Raji (cell line): Measurements from ENCODE around the gene OR1E2.

Source experiments
- POLR2A ChIP-seq: IDR thresholded peaks from 2 replicates; pipeline ENCODE4 v1.6.1; 2011; ENCODE audit warnings: low read depth, low read length, control low read depth; ENCODE audit not compliant: insufficient read depth

Gene OR1E2, protein sequence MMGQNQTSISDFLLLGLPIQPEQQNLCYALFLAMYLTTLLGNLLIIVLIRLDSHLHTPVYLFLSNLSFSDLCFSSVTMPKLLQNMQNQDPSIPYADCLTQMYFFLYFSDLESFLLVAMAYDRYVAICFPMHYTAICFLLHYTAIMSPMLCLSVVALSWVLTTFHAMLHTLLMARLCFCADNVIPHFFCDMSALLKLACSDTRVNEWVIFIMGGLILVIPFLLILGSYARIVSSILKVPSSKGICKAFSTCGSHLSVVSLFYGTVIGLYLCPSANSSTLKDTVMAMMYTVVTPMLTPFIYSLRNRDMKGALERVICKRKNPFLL

DNA sequence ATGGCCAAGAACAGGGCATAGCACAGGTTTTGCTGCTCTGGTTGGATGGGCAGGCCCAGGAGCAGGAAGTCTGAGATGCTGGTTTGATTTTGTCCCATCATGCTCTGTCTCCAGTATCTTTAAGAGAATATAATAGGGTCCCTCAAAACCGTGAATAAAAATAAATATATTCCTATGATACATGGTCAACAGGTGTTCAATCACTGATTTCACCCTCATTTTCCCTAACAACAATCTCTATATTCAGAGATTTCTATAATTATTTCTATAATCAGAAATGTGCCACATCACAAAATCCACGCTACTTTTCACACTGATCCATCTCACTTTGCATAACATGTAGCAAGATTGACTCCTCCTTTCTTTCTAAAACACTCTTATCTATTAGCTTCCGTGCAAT lies at the start of gene OR1E2:
TSS of gene OR1E2 (minus strand) at position 101 of the 400 bp plus-strand sequence. CDS start at position 101, 0 bp downstream.
- no peak for TF ChIP-seq POLR2A

DNA sequence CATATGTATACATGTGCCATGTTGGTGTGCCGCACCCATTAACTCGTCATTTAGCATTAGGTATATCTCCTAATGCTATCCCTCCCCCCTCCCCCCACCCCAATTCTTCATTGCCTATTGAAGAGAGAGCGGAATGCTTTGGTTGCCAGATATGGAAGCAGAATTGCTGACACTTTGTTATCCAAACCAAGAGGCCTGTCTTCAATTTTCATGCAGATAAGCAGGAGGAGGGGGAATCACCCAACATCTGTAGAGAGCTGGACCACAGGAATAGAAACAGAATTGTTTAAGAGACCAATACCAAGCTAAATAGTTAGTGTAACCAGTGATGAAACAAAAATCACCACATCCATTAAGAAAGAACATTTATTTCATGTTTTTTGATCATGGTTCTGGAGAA lies 49.2 kb upstream of the OR1E2 start:
- TF ChIP-seq POLR2A, result no peak

DNA sequence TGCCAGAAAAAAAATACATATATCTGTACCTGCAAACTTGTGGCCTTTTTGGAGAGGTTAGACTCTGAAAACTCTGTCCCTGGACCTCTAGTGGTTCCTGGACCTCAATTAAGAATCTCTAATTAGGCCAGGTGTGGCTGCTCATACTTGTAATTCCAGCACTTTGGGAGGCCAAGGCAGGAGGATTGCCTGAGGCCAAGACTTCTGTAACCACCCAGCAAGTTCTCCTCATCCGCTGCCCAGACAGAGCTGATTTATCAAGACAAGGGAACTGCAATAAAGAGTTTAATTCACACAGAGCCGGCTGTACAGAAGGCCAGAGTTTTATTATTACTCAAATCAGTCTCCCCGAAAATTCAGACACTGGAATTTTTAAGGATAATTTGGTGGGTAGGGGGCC lies 46.3 kb upstream of the OR1E2 start:
- TF ChIP-seq POLR2A, result no peak

DNA sequence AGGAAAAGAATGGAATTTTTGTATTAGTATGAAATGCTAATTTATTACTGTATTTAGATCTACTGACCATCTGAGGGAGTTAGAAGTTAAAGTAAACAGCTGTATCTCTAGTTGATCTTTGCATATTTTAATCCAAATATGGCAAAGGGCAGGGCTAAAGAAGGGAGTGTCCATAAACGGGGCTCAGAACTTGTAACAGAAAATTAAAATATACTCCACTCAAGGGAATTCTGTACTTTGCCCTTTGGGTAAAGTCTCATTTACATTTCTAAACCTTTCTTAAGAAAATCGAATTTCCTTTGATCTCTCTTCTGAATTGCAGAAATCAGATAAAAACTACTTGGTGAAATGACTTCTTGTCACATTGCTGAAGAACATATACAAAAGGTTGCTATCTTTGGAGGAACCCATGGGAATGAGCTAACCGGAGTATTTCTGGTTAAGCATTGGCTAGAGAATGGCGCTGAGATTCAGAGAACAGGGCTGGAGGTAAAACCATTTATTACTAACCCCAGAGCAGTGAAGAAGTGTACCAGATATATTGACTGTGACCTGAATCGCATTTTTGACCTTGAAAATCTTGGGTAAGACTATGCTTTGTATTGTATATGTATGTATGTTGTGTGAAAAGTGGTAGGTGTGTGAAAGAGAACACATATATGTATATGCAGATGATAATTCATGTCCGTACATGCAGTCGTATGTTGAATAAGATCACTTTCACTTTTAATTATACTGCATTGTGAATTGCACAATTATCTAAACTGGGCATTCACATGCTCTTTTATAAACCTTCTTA lies 42.4 kb upstream of the OR1E2 start, which contains the start of gene ASPA:
TSS of gene ASPA (plus strand) at position 186 of the 799 bp plus-strand sequence. CDS start at position 349, 163 bp downstream.
- TF ChIP-seq POLR2A, result no peak

DNA sequence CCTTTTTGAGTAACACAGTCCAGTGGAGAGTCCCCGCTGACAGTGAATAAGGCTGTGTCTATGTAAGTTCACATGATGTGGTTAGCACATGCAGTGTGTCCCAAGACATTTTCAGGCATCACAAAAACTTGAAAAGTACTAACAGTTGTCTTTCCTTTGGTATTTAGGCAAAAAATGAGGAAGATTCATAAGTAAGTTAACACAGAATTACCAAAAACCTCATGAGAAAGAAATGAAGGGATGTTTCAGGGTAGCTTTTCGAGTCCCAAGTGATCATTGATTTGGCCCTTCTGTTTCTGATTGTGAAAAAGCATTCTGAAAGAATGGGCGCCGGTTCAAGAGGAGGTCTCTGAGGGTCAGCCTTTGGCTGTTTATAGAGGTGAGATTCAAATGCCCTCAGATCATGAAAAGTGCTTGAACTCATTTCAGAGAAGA lies 41.6 kb upstream of the OR1E2 start:
- TF ChIP-seq POLR2A, result no peak

DNA sequence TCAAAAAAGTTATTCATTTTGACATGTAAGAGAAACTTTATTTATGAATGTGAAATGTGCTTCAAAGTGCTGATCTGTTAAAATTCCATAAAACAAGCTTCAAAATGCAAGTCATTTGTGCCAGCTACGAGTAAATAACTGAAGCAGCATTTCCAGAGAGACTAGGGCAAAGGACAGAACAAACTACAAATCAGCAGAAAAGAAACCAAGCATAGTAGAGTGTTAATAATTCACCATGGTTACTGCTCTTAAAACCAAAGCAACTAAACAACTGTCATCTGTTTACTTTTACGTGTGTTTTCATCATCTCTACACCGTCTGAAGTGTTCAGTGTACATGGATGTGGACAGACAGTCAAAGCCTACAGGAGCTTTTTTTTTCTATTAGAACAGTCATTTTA lies 40.6 kb upstream of the OR1E2 start:
- TF ChIP-seq POLR2A, result no peak

DNA sequence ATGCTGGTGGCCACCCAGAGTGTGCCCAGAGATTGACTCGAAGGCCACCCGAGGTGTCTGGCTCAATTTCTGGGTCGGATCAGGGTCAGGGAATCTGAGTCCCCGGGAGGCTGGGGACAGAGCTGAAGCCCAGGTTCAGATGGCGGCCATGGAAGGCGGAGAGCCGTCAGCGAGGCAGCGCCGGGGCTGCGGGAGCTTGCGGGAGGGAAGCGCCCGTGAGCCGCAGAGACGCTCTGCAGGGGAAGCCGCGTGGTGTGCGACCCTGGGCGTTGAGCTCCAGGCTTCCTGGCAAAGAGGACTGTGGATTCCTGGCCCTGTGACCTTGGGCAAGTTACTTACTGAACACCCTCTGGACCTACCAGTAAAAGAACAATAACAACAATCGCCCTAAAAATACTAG lies 38.5 kb upstream of the OR1E2 start:
- TF ChIP-seq POLR2A, result no peak

DNA sequence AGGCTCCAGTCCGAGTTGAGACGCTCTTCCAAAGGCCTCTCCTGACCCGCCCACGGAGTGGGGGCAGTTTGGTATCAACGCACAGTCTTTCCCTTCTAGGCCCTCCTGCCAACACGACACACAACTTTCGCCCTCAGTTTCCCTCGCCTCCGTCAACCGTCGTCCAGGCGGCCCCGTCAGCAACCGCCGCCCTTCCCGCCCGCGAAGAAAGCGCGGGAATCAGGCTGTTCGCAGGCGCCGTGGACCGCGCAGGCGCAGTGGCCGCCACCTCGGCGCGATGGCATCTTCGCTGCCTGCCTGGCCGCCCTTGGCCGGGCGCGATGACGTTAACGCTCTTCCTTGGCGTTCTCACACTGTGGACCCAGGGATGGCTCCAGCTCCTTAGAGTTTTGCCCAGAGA lies 38.0 kb upstream of the OR1E2 start, which contains the start of gene SPATA22:
TSS of gene SPATA22 (minus strand) at position 221 of the 400 bp plus-strand sequence. CDS start 2,494 bp downstream, outside the sequence.
- no peak for TF ChIP-seq POLR2A

DNA sequence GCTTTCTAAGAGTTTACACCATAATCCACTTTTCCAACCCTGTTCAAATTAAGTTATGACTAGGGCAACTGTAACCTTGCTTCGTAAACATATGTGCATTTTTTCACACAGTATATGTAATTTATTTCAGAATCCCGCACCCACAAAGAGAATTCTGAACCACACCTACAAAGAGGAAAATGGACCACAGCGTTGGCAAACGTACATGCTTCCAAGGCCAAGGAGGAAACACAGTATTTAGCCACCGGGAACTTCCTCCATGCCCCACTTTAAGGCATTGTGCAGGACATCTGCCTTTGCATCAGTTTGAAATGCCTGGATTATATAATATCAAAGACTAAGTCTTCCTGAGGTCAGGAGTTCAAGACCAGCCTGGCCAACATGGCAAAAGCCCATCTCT lies 35.9 kb upstream of the OR1E2 start:
- no peak for TF ChIP-seq POLR2A

DNA sequence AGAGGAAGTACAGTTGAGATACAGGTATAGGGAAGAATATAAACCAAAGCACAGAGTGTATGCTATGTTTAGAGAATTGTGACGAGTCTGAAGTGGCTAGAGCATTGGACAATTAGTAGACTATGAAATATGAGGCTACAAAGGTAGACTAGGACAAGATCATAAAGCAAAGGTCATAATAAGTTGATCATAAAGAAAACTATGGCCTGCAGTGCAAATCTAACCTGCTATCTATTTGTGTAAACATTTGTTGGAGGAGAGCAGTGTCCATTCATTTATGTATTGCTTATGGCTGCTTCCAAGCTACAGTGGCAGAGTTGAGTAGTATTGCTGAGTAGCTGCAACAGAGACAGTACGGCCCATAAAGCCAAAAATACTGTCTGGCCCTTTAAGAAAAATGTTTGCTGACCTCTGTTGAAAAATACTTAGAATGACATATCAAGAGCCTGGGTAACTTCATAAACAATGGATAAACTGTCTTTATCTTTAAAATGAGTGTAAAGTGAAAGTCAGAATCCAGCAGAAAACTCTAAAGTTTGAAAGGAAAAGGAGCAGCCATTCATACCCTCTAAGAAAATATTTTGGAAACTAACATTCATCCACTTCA lies 14.5 kb upstream of the OR1E2 start:
- no peak for TF ChIP-seq POLR2A

DNA sequence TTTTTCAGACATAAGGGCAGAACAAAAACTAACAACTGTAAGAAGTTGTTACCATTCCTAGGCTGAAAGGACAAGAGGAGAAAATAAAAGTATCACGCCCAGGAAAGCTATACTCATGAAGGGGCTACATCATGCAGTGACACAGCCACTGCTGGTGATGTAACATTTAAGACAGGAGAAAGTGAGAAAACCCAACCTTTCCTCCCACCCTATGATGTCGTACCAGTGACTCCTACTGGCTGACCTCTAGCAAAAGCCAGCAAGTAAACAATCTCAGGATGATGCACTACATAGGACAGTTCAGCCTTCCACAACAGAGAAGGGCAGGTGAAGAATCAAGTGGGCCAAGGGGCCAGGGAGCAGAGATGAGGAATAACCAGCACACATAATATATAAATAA lies 14.0 kb upstream of the OR1E2 start:
- no peak for TF ChIP-seq POLR2A

DNA sequence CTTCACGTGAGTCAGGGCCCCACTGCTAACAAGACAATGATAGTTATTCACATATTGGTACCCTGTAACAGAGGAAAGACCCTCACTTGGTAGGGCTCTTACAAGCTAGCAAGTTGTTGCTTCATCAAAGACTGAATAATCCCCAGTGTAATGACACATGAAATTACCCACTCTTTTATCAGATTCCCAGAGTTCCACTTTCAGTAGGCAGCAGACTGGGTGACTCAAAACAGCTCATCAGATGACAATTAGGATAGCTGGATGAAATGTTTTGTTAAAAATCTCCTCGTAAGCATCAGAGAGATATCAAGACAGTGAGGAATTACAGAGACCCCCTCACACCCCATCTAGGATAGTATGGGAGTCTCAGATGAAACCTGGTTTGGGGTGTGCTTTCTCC lies 6.8 kb upstream of the OR1E2 start:
- no peak for TF ChIP-seq POLR2A

DNA sequence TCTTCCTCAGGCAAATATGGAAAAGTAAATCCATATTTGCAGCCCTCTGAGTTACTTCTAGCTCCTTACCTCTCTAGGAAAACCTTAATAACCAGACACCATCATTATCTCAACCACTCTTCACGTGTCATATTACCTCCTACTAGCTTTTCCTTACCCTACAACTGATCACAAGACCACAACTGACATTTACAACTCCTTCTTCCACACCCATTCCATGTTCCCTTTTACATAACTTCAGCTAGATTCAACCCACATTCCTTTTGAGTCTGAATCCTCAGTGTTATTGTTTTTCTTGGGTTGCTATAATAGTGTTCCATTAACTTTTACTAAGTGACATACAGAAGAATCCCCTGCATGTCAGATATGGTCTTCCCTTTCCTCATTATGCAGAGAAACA lies 4.7 kb upstream of the OR1E2 start:
- no peak for TF ChIP-seq POLR2A

DNA sequence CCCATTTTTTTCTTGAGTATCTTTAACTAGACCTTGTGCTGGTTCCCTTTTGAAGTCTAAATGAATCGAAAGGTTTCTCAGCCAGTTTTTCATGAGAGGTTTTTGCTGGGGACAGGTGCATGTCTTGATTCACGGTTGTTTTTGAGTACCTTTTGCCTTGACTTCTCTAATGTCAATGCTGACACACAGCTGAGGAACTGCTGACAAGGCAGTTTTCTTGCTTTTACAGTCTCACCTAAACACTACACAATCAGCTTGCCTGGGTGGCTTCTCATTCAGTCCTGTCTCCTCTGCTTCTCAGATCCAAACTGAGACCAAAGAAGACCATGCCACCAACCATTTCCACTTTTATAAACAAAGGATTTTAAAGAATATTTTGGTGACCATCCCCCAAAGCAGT lies 15.4 kb downstream of the OR1E2 start:
- TF ChIP-seq POLR2A, result no peak

DNA sequence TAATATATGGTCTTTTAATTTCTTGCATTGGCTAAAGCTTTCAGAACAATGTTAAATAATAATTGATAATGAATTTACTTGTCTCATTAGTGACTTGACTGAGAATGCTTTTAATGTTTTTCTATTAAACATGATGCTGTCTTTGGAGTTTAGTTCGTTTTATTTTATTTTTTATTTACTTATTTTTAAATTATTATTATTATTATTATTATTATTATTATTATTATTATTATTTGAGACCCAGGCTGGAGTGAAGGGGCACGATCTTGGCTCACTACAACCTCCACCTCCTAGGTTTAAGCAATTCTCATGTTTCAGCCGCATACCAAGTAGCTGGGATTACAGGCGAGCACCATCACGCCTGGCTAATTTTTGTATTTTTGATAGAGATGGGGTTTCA lies 18.0 kb downstream of the OR1E2 start:
- TF ChIP-seq POLR2A, result no peak

DNA sequence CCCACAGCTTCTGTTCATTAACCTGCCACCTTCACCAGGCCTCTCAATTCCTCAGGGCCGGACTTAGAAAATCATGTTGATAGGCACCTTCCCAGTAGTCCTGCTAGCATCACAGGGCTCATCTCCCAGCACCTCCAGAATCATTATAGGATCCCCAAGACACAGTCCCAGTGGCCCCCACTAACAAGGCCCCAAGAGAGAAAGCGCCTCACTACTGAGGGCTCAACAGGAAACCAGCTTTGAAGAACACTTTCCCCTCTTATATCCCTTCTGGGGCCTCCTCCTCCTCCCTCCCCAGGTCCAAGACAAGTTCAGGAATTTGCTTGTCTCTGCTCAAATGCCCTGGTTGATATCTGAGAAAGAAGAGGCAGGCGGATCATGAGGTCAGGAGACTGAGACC lies 22.6 kb downstream of the OR1E2 start, which contains the start of gene OR3A3:
TSS of gene OR3A3 (plus strand) at position 301 of the 400 bp plus-strand sequence.
- TF ChIP-seq POLR2A, result no peak
